GM23338 (cell line): ENCODE results near the gene ARID4A. TPM values are rescaled to one million over a fixed set of nuclear protein-coding genes. Genes with fewer than 3 reads are reported as not detected.

ENCODE experiments used
- ATAC-seq: fragments of 200-7000 bp; cut with Tn5 transposase; 3 replicates; pipeline ENCODE4 v1.9.1; 2020
- DNase-seq: peaks from one replicate; pipeline ENCODE4 v3.0.0-alpha.2; 2015; ENCODE audit warnings: low spot score
- H2AFZ ChIP-seq: fragments of 200-600 bp; sonication (generic); 2 replicates; pipeline ENCODE4 v1.8.0; 2016; ENCODE audit warnings: antibody characterized with exemption, mild to moderate bottlenecking, moderate library complexity
- H3F3A ChIP-seq: fragments of 200-600 bp; sonication (generic); replicated peaks from 2 replicates; pipeline ENCODE4 v1.8.0; 2017; ENCODE audit warnings: antibody characterized with exemption, mixed run types, low read depth
- H3K27ac ChIP-seq: fragments of 200-600 bp; sonication (generic); 2 replicates; pipeline ENCODE4 v1.6.1; 2016; ENCODE audit warnings: low read depth
- H3K27me3 ChIP-seq: fragments of 200-600 bp; sonication (generic); 2 replicates; pipeline ENCODE4 v1.8.0; 2016; ENCODE audit warnings: mild to moderate bottlenecking, mixed run types, moderate library complexity; ENCODE audit not compliant: insufficient read depth
- H3K36me3 ChIP-seq: fragments of 200-600 bp; sonication (generic); 2 replicates; pipeline ENCODE4 v1.8.0; 2016; ENCODE audit warnings: mild to moderate bottlenecking; ENCODE audit not compliant: insufficient read depth
- H3K4me1 ChIP-seq: fragments of 200-600 bp; sonication (generic); 2 replicates; pipeline ENCODE4 v1.8.0; 2016; ENCODE audit warnings: mild to moderate bottlenecking, moderate library complexity; ENCODE audit not compliant: insufficient read depth
- H3K4me2 ChIP-seq: fragments of 200-600 bp; sonication (generic); 2 replicates; pipeline ENCODE4 v1.7.1; 2017; ENCODE audit warnings: mixed run types
- H3K4me3 ChIP-seq: fragments of 200-600 bp; sonication (generic); 2 replicates; pipeline ENCODE4 v1.6.1; 2016; ENCODE audit warnings: mixed run types
- H3K79me2 ChIP-seq: fragments of 200-600 bp; sonication (generic); replicated peaks from 2 replicates; pipeline ENCODE4 v1.8.0; 2017; ENCODE audit warnings: mild to moderate bottlenecking; ENCODE audit not compliant: insufficient read depth
- H3K9me2 ChIP-seq: fragments of 200-600 bp; sonication (generic); 2 replicates; pipeline ENCODE4 v1.8.0; 2017; ENCODE audit not compliant: insufficient read depth
- H4K20me1 ChIP-seq: fragments of 200-600 bp; sonication (generic); replicated peaks from 2 replicates; pipeline ENCODE4 v1.8.0; 2017; ENCODE audit warnings: mild to moderate bottlenecking; ENCODE audit not compliant: insufficient read depth
- H3K27ac Mint-ChIP-seq: 2 replicates; pipeline ENCODE4 v1.8.0; 2020; ENCODE audit warnings: inconsistent platforms, mild to moderate bottlenecking, moderate library complexity, mixed read lengths
- H3K27me3 Mint-ChIP-seq: 3 replicates; pipeline ENCODE4 v1.8.0; 2022; ENCODE audit warnings: low read depth, mild to moderate bottlenecking, moderate library complexity, mixed read lengths, inconsistent platforms; ENCODE audit not compliant: insufficient read depth, poor library complexity
- H3K36me3 Mint-ChIP-seq: 3 replicates; pipeline ENCODE4 v1.8.0; 2021; ENCODE audit warnings: low read depth, mild to moderate bottlenecking, inconsistent platforms, moderate library complexity, mixed read lengths
- H3K4me1 Mint-ChIP-seq: 3 replicates; pipeline ENCODE4 v1.8.0; 2020; ENCODE audit warnings: mild to moderate bottlenecking, inconsistent platforms, mixed read lengths
- H3K4me3 Mint-ChIP-seq: 3 replicates; pipeline ENCODE4 v1.8.0; 2021; ENCODE audit warnings: moderate library complexity, mild to moderate bottlenecking, inconsistent platforms, mixed read lengths
- H3K9me3 Mint-ChIP-seq: 3 replicates; pipeline ENCODE4 v1.8.0; 2020; ENCODE audit warnings: moderate library complexity, mild to moderate bottlenecking, inconsistent platforms, mixed read lengths
- CREB1 ChIP-seq: fragments of 250-450 bp; sonication (Bioruptor Pico); IDR thresholded peaks from 2 replicates; pipeline ENCODE4 v1.5.0; 2020; ENCODE audit warnings: low read depth, mild to moderate bottlenecking, moderate library complexity
- EZH2 ChIP-seq: fragments of 200-600 bp; sonication (generic); IDR thresholded peaks from one replicate; pipeline ENCODE4 v1.8.0; 2017; ENCODE audit warnings: antibody characterized with exemption, mild to moderate bottlenecking, low read depth; ENCODE audit not compliant: unreplicated experiment
- EZH2phosphoT487 ChIP-seq: fragments of 200-600 bp; sonication (generic); IDR thresholded peaks from one replicate; pipeline ENCODE4 v1.8.1; 2018; ENCODE audit warnings: antibody characterized with exemption; ENCODE audit not compliant: unreplicated experiment
- JUNB ChIP-seq: IDR thresholded peaks from one replicate; pipeline ENCODE4 v1.6.1; 2016; ENCODE audit warnings: antibody characterized with exemption; ENCODE audit not compliant: unreplicated experiment
- NANOG ChIP-seq: IDR thresholded peaks from 2 replicates; pipeline ENCODE4 v1.6.1; 2016; ENCODE audit warnings: antibody characterized with exemption, borderline replicate concordance
- POLR2AphosphoS5 ChIP-seq: IDR thresholded peaks from 2 replicates; pipeline ENCODE4 v1.6.1; 2016; ENCODE audit warnings: antibody characterized with exemption, low read depth
- STAT1 ChIP-seq: IDR thresholded peaks from one replicate; pipeline ENCODE4 v1.6.1; 2016; ENCODE audit warnings: antibody characterized with exemption; ENCODE audit not compliant: unreplicated experiment
- ZNF114 ChIP-seq: fragments of 250-450 bp; sonication (Bioruptor Pico); IDR thresholded peaks from 2 replicates; pipeline ENCODE4 v1.5.0; 2020; ENCODE audit warnings: mild to moderate bottlenecking, moderate library complexity
- ZNF331 ChIP-seq: fragments of 250-450 bp; sonication (Bioruptor Pico); IDR thresholded peaks from 2 replicates; pipeline ENCODE4 v1.5.0; 2020; ENCODE audit warnings: low read depth, mild to moderate bottlenecking, moderate library complexity
- polyA plus RNA-seq: library from polyadenylated mRNA; unstranded; fragments of >200 nt; fragmentation: Nextera tagmentation; extraction: Ambion mirVana; gene quantifications from 2 replicates; pipeline ENCODE4 v1.2.1, GENCODE V29; 2016
- total RNA-seq: library from RNA; depleted of rRNA; stranded (reverse); fragments of >200 nt; shearing (Covaris generic); gene quantifications from 2 replicates; pipeline ENCODE4 v1.2.3, GENCODE V29; 2014
- TF ChIP-seq, protein P1 (sequence below): IDR thresholded peaks from one replicate; pipeline ENCODE4 v1.6.1; 2018; ENCODE audit warnings: antibody characterized with exemption; ENCODE audit not compliant: unreplicated experiment
- TF ChIP-seq, protein P2 (sequence below): IDR thresholded peaks from 2 replicates; pipeline ENCODE4 v1.6.1; 2016; ENCODE audit warnings: antibody characterized with exemption
- TF ChIP-seq, protein P3 (sequence below), 2 experiments: fragments of 200-600 bp in 1 of 2; sonication (generic) in 1 of 2; conservative IDR thresholded peaks; 2 replicates each; pipeline versions ENCODE4 v1.5.1 to v1.6.1; 2016 to 2017; ENCODE audit warnings: antibody characterized with exemption in 2 of 2, low read depth in 2 of 2, mild to moderate bottlenecking in 2 of 2, moderate library complexity in 1 of 2
- TF ChIP-seq, protein P4 (sequence below): fragments of 250-450 bp; sonication (Bioruptor Pico); IDR thresholded peaks from 2 replicates; pipeline ENCODE4 v1.5.0; 2020; ENCODE audit warnings: mild to moderate bottlenecking, moderate library complexity

The ARID4A gene
- total and polyA plus RNA-seq, 2 experiments from 2014 or later, result 9.1 to 25.4 TPM

DNA sequence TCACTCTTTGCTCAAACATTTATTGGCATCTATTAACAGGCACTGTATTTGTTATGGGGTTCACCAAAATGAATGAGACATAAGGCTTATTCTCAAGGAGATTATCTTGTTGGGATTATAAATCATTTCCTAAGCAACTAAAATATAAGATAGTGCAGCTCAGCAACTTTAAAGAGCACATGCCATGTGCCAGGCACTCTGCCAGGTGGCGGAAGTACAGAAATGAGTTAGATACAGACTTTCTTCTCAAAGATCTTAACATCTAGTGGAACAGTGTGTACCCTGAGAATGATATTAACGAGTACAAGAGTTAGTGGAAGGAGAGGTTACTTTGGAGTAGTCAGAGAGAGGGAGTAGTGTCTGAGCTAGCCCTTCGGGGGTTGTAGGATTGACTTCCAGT lies 68.9 kb downstream of the ARID4A start:
- DNase-seq, result no peak
- Histone ChIP-seq H3K27me3 (no peaks in the 10 kb centered on the region), H3F3A (no peaks in the 10 kb centered on the region; the same call in 1 of the 2 replicates), H3K9me2 (no peaks in the 10 kb centered on the region), H2AFZ (no peak overlapping the region), H3K27ac (no peak overlapping the region), H4K20me1 (no peaks in the 10 kb centered on the region), H3K4me3 (no peak overlapping the region), H3K36me3 (peaks cover 3% of the 10 kb centered on the region; the same call in 1 of the 2 replicates), H3K4me2 (no peak overlapping the region), H3K79me2 (no peaks in the 10 kb centered on the region), H3K4me1 (no peaks in the 10 kb centered on the region)
- Mint-ChIP-seq H3K27me3 (no peaks in the 10 kb centered on the region), H3K27ac (no peak overlapping the region), H3K9me3 (no peaks in the 10 kb centered on the region), H3K36me3 (peaks cover 30% of the 10 kb centered on the region; the same call in 2 of the 3 replicates), H3K4me3 (no peak overlapping the region), H3K4me1 (no peaks in the 10 kb centered on the region)
- no peak for TF ChIP-seq CREB1
- no peak for TF ChIP-seq ZNF114 (CRISPR knock-in tag)
- TF ChIP-seq ZNF331 (CRISPR knock-in tag), result no peak
- TF ChIP-seq, protein P1, sequence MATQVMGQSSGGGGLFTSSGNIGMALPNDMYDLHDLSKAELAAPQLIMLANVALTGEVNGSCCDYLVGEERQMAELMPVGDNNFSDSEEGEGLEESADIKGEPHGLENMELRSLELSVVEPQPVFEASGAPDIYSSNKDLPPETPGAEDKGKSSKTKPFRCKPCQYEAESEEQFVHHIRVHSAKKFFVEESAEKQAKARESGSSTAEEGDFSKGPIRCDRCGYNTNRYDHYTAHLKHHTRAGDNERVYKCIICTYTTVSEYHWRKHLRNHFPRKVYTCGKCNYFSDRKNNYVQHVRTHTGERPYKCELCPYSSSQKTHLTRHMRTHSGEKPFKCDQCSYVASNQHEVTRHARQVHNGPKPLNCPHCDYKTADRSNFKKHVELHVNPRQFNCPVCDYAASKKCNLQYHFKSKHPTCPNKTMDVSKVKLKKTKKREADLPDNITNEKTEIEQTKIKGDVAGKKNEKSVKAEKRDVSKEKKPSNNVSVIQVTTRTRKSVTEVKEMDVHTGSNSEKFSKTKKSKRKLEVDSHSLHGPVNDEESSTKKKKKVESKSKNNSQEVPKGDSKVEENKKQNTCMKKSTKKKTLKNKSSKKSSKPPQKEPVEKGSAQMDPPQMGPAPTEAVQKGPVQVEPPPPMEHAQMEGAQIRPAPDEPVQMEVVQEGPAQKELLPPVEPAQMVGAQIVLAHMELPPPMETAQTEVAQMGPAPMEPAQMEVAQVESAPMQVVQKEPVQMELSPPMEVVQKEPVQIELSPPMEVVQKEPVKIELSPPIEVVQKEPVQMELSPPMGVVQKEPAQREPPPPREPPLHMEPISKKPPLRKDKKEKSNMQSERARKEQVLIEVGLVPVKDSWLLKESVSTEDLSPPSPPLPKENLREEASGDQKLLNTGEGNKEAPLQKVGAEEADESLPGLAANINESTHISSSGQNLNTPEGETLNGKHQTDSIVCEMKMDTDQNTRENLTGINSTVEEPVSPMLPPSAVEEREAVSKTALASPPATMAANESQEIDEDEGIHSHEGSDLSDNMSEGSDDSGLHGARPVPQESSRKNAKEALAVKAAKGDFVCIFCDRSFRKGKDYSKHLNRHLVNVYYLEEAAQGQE, result no peak
- TF ChIP-seq EZH2, result no peak
- TF ChIP-seq, protein P2, sequence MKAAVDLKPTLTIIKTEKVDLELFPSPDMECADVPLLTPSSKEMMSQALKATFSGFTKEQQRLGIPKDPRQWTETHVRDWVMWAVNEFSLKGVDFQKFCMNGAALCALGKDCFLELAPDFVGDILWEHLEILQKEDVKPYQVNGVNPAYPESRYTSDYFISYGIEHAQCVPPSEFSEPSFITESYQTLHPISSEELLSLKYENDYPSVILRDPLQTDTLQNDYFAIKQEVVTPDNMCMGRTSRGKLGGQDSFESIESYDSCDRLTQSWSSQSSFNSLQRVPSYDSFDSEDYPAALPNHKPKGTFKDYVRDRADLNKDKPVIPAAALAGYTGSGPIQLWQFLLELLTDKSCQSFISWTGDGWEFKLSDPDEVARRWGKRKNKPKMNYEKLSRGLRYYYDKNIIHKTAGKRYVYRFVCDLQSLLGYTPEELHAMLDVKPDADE, result no peak
- TF ChIP-seq, protein P3, sequence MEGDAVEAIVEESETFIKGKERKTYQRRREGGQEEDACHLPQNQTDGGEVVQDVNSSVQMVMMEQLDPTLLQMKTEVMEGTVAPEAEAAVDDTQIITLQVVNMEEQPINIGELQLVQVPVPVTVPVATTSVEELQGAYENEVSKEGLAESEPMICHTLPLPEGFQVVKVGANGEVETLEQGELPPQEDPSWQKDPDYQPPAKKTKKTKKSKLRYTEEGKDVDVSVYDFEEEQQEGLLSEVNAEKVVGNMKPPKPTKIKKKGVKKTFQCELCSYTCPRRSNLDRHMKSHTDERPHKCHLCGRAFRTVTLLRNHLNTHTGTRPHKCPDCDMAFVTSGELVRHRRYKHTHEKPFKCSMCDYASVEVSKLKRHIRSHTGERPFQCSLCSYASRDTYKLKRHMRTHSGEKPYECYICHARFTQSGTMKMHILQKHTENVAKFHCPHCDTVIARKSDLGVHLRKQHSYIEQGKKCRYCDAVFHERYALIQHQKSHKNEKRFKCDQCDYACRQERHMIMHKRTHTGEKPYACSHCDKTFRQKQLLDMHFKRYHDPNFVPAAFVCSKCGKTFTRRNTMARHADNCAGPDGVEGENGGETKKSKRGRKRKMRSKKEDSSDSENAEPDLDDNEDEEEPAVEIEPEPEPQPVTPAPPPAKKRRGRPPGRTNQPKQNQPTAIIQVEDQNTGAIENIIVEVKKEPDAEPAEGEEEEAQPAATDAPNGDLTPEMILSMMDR (conservative IDR thresholded peaks at IDR 0.05; ENCODE audit: low read depth in 2 of 2), result no peak
- TF ChIP-seq EZH2phosphoT487, result no peak
- TF ChIP-seq, protein P4, sequence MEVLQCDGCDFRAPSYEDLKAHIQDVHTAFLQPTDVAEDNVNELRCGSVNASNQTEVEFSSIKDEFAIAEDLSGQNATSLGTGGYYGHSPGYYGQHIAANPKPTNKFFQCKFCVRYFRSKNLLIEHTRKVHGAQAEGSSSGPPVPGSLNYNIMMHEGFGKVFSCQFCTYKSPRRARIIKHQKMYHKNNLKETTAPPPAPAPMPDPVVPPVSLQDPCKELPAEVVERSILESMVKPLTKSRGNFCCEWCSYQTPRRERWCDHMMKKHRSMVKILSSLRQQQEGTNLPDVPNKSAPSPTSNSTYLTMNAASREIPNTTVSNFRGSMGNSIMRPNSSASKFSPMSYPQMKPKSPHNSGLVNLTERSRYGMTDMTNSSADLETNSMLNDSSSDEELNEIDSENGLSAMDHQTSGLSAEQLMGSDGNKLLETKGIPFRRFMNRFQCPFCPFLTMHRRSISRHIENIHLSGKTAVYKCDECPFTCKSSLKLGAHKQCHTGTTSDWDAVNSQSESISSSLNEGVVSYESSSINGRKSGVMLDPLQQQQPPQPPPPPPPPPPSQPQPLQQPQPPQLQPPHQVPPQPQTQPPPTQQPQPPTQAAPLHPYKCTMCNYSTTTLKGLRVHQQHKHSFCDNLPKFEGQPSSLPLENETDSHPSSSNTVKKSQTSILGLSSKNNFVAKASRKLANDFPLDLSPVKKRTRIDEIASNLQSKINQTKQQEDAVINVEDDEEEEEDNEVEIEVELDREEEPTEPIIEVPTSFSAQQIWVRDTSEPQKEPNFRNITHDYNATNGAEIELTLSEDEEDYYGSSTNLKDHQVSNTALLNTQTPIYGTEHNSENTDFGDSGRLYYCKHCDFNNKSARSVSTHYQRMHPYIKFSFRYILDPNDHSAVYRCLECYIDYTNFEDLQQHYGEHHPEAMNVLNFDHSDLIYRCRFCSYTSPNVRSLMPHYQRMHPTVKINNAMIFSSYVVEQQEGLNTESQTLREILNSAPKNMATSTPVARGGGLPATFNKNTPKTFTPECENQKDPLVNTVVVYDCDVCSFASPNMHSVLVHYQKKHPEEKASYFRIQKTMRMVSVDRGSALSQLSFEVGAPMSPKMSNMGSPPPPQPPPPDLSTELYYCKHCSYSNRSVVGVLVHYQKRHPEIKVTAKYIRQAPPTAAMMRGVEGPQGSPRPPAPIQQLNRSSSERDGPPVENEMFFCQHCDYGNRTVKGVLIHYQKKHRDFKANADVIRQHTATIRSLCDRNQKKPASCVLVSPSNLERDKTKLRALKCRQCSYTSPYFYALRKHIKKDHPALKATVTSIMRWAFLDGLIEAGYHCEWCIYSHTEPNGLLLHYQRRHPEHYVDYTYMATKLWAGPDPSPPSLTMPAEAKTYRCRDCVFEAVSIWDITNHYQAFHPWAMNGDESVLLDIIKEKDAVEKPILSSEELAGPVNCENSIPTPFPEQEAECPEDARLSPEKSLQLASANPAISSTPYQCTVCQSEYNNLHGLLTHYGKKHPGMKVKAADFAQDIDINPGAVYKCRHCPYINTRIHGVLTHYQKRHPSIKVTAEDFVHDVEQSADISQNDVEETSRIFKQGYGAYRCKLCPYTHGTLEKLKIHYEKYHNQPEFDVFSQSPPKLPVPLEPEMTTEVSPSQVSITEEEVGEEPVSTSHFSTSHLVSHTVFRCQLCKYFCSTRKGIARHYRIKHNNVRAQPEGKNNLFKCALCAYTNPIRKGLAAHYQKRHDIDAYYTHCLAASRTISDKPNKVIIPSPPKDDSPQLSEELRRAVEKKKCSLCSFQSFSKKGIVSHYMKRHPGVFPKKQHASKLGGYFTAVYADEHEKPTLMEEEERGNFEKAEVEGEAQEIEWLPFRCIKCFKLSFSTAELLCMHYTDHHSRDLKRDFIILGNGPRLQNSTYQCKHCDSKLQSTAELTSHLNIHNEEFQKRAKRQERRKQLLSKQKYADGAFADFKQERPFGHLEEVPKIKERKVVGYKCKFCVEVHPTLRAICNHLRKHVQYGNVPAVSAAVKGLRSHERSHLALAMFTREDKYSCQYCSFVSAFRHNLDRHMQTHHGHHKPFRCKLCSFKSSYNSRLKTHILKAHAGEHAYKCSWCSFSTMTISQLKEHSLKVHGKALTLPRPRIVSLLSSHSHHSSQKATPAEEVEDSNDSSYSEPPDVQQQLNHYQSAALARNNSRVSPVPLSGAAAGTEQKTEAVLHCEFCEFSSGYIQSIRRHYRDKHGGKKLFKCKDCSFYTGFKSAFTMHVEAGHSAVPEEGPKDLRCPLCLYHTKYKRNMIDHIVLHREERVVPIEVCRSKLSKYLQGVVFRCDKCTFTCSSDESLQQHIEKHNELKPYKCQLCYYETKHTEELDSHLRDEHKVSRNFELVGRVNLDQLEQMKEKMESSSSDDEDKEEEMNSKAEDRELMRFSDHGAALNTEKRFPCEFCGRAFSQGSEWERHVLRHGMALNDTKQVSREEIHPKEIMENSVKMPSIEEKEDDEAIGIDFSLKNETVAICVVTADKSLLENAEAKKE, result no peak
- TF ChIP-seq NANOG, result no peak
- no peak for TF ChIP-seq STAT1
- no peak for TF ChIP-seq POLR2AphosphoS5
- TF ChIP-seq JUNB, result no peak
- no peak for ATAC-seq
